Right lobe of liver (tissue), 4 donors: ENCODE measurements around the gene PTPA.

Source experiments
- CTCF ChIP-seq, 4 donors: fragments of 200-600 bp in 3 of 4; fragments of 450-650 bp in 1 of 4; IDR thresholded peaks; one replicate each; pipeline versions ENCODE4 v1.5.1 to v1.8.0; 2016 to 2022; ENCODE audit warnings: antibody characterized with exemption in 4 of 4, mild to moderate bottlenecking in 2 of 4
- POLR2A ChIP-seq: fragments of 450-650 bp; IDR thresholded peaks from one replicate; pipeline ENCODE4 v1.6.1; 2017; ENCODE audit warnings: antibody characterized with exemption, mild to moderate bottlenecking
- donor health status: DM: no; HTN: no; CAD: no.
- donor health status: DM: no; HTN: no; CAD: no.
- donor health status: DM: no; HTN: yes; CAD: no.

- no peak for TF ChIP-seq CTCF (IDR thresholded peaks at IDR 0.05)
- no peak for TF ChIP-seq POLR2A
Measured at GRCh38 chr9:129184596-129185122, 73.4 kb downstream of the PTPA start.
